Stimulated activated CD4-positive, alpha-beta T cell treated with anti-CD3 and anti-CD28 coated beads, Interleukin-15, amount 100 ng/mL, for 1 hour (primary cell): ENCODE measurements around the gene IAPP.
"Not testable (repeated sequence)": the region's sequence is repeated elsewhere in the genome, so short reads cannot be mapped to it uniquely, and the experiment has no call there.

Experiments used
- DNase-seq, 2 donors: peaks; one replicate each; pipeline ENCODE4 v3.0.0-alpha.2; 2020; ENCODE audit warnings: low read depth in 1 of 2, low spot score in 1 of 2

IAPP gene

GRCh38 chr12:21372602-21373001 is at the start of gene IAPP:
Gene IAPP, plus strand, starts transcription at chr12:21372902. Its CDS starts 450 bp downstream, at chr12:21373352.
- DNase-seq, result no peak

DNA sequence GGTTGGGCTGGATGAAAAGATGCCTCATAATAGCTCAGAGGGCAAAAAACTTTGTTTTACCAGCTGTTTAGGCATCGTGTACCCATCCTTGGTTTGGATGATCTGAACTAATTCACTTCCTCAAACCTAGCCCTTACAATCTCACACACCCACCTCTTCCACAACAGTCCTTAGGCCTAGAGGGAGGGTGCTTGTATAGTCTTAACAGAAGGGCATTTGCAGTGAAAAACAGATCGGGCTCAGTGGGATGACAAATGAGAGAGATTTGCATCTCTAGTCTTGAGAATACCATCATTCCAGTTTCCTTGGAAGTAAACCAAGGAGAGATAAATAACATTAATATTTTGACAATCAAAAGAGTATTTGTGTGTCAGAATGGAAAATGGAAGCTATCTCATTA is 49.0 kb upstream of the IAPP start:
- no peak for DNase-seq

- DNase-seq, result no peak
These were observed 48.2 kb upstream of the IAPP start for GRCh38 chr12:21324551-21324950.

- no peak for DNase-seq
These were observed 44.1 kb upstream of the IAPP start for GRCh38 chr12:21328578-21328977.

- no peak for DNase-seq
These were observed 41.9 kb upstream of the IAPP start for GRCh38 chr12:21330682-21331253.

- DNase-seq, result no peak
These were observed 37.9 kb upstream of the IAPP start, which contains the start of gene SLCO1A2 for GRCh38 chr12:21334771-21335325. Gene SLCO1A2, minus strand, starts transcription at chr12:21334917. Its CDS starts 270 bp downstream, at chr12:21334647.

- DNase-seq, result no peak
These were observed 36.0 kb upstream of the IAPP start for GRCh38 chr12:21336656-21337055.

DNA sequence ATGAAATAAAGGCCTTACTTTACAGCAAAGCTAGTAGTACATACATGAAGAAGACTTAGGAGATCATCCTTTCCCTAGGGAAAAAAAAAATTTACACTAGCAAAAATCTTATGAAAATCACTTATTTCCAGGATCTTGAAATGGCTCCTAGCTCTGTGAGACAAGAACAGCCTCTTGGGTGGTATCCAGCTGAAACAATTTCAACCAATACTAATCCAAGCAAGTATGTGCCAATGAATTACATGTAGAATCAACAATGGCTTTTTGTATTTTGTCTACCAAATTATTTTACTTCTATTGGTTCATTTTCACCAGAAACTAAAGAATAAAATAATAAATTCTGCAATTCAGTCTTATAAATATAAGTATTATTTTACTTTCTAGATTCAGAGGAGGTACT is 35.2 kb upstream of the IAPP start:
- DNase-seq, result no peak

DNA sequence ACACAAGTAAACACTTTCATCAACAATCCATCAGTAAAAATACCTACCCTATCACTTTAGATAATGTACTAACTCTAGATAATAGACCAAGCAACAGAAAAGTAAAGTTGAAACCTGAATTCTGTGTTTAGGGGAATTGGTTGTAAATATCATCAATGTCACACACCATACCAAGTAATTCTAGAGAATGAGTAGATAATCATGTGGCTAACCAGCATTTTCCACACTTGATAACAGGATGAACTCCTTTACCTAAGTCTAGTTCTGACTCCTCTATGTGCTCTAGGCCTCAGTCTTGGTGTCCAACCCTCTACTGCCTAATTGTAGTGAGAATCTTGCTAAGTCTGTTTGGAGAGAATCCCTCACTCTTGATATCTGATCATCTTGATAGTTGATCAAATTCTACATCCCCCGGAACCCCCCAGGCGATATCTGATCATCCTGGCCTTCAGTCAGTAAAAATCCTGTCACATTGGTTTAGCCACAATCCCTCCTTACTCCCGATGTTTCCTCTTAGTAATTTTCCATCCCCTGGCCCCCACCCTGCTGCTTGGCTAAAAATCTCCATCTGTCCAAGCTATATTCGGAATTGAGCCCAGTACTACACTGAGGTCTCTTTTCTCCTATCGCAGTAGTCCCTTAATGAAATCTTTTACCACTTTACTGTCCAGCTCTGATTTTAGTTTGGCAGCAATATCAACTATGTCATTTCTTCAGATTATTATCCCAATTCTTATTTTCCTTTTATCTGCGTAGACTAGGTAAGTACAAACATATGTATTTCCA is 34.5 kb upstream of the IAPP start:
- DNase-seq, result no peak

DNA sequence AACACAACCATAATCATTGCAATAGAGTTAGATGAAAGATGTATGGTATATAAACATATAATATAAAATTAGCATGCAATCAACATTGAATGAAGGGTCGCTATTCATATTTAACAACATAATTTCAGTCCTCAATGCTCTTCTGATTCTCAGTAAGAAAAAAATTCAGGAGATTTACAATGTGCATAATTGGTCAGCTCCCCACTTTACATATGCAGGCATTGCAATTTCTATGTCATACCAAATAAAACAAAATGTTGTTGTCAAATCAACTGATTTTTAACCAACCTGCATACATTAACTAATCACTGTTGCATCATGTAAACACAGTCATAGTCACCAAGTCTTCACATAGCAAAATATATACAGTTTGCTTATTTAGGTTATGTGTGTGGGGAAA is 32.8 kb upstream of the IAPP start:
- DNase-seq, result no peak

DNA sequence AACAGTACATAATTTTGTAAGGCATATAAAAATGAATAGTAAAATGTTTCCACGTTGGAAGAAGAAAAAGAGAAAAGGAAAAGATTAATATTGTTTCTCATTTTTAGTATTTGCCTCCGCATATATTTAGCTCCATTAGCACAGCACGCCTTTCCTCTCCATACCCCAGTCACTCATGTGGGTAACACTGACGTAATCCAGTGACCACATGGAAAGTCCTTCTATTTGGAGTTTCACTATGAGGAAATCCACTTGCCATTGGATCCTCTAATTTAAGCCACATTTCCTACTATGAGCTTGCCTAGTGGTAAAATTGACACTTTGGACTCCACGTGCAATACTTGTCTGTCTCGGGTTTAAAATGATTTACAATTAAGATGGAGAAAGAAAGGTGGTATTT is 32.3 kb upstream of the IAPP start:
- no peak for DNase-seq

DNA sequence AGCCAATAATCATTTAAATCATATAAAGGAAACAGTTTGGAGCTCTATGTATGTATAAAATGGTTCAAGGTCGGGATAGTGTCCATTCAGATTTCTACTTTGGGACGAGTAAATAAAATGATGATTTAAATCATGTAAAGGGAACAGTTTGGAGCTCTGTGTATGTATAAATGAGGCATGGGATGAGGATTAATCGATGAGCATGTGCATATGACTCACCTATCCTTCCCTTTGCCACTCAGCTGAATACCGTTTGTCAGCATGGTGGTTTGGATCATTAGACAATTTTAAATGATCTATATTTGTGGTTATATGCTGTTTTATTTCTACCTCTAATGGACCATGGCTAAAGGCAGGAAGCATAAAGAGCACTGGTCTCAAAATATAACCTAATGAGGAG is 30.9 kb upstream of the IAPP start:
- no peak for DNase-seq

- DNase-seq, result no peak
These were observed 29.1 kb upstream of the IAPP start for GRCh38 chr12:21343636-21344035.

DNA sequence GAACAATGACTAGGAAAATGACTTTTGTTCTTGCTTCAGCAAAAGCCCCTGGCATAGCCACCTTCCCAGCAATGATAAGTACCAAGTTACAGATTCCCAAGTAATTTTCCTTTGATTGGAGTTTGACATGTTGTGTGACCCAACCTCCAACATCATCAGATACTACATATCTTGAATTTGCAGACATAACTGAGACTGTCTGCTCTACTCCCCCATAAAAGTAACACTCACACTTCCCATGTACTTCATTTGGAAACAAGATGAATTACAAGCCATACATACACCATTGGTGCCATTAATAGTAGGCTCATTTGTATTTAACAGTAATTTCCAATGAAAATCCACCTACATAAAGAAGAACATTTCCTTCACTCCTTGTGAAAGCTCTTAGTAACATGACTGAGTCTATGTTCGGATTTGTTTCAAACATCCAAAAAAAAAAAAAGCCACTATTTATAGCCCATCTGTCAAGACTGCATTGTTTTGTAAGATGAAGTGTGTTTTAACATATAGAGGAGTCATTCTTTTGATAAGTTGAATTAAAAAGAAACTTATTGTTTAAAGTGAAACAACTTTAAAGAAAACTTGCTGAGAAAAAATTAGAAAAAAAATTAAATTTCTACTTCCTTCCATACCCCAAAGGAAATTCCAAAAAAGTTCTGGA is 26.0 kb upstream of the IAPP start:
- DNase-seq, result no peak

DNA sequence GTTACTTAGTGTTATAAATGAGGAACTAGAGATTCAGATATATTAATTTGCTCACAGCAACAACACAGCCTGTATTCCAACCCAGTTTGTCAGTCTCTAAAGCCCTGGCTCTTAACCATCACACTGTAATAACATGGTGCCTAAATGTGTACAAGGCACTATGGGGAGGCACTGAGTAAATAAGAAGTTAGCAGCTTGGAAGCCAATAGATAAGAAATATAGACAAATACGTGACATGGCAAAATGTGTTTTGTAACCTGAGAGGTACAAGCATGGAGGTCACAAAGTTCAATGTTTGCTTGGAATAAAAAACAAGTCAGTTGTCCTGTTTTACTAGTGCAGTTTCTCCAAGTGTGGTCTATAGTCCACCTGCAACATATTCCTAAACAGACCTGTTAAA is 21.7 kb upstream of the IAPP start:
- DNase-seq, result no peak

DNA sequence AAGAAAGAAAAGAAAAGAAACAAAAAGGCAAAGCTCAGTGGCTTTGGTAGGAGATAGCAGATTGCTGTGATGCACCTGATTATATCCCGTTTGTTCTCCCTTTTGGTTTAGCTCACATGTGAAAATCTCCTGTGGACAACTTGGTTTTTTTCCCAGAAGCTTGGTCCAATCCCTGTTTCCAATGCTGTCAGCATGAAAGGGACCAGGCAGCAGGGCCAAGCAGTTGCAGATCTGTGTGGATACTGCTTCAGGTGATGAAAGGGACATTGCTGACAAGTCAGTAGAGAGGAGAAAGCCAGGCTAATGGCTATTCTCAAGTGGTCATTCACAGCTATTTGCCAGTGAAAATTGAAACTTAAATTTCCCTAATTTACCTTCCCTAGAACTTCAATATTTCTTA is 19.2 kb upstream of the IAPP start:
- DNase-seq, result no peak

DNA sequence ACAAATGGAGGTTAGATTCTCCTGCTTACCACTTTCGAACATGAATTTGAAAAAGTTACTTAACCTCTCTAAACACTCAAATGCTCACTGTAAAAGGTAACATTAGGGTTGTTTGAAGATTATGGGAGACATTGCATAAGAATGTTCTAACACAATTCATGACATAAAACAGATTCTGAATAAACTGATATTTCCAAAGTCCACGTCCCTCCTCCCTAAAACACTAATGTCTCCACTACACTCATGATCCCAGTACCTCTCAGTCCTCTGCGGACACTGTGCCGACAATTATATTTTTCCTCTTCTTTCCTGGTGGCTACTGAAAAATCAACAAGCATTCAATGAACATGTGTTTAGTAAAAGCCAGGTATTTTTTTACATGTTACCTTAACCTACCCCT is 18.8 kb upstream of the IAPP start:
- DNase-seq, result no peak

DNA sequence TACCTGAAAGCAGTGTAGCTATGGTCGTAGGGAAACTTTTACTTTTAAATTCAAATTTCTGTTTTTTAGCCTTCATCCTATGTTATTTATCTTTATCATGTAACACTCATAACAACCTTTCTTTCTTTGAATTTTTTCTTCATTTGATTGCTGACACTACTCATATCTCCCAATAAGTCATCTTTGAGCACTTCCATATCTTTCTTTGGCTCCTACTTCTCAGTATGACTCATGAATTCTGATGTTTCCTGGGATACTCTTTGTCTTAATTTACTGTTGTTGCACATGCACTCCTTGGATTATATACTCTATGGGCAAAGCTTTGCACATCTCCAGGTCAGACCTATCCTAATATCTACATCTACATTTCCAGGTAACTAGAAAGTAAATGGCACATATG is 18.1 kb upstream of the IAPP start:
- no peak for DNase-seq

GRCh38 chr12:21360632-21361031 is 12.1 kb upstream of the IAPP start:
- not testable (repeated sequence) for DNase-seq

DNA sequence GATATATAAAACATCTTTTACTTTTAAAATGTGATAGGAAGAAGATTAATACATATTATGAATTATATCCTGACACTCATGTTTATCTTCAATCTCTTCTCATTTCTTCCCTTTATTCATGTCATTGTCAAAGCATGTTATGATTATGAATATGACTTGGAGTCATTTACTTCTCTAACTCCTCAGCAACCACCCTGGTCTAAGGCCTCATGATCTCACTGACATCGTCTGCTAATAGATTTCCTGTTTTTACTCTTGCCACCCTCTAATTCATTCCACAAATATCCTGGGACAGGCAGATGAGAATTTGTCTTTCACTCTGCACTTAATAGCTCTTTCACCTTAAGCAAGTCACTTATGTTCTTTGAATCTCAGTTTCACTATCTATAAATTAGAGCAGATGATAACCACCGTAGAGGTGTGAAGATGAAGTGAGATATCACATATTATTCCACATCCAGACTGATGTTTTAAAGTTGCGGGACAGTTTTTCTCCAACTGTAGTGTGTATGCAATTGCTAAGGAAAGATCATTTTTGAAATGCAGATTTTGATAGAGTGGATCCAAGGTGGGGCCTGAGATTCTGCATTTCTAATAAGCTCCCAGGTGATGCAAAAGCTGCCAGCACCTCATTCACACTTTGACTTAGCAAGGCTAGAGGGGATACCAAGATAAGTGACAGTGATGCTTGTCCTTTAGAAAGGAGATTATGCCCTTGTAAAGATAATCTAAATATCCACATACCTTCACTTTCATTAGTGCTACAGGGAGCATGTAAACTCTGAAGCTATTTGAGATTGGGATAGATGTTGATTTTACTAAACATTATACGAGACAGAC is 3.3 kb upstream of the IAPP start:
- DNase-seq, result no peak

GRCh38 chr12:21370845-21371449 is 1.8 kb upstream of the IAPP start:
- DNase-seq, result no peak
